Psoas muscle (tissue), 8 donors: ENCODE results near the gene CDH18. TPM values are rescaled to one million over a fixed set of nuclear protein-coding genes. Genes with fewer than 3 reads are reported as not detected.
A peak's percentile ranks its signal among the peaks of the same experiment; 100 is the strongest.

Experiments used
- ATAC-seq, 4 donors: fragments of 200-7000 bp; cut with Tn5 transposase; one replicate each; pipeline ENCODE4 v1.9.1; 2020; ENCODE audit warnings: moderate library complexity in 3 of 4, mild to moderate bottlenecking in 2 of 4
- DNase-seq, 2 donors: peaks; one replicate each; pipeline ENCODE4 v3.0.0-alpha.2; 2020
- H3K27ac ChIP-seq: fragments of 200-600 bp; one replicate; pipeline ENCODE4 v1.8.0; 2022
- H3K27me3 ChIP-seq, 3 donors: fragments of 200-600 bp in 1 of 3; one replicate each; pipeline versions ENCODE4 v1.6.1 to v1.8.0; 2013 to 2022; ENCODE audit warnings: low read length in 2 of 3, mild to moderate bottlenecking in 2 of 3, moderate library complexity in 1 of 3; ENCODE audit not compliant: insufficient read depth in 3 of 3
- H3K36me3 ChIP-seq, 2 donors: fragments of 200-600 bp in 1 of 2; one replicate each; pipeline versions ENCODE4 v1.6.1 to v1.8.0; 2013 to 2022; ENCODE audit warnings: low read depth in 1 of 2, mild to moderate bottlenecking in 1 of 2, moderate library complexity in 1 of 2; ENCODE audit not compliant: insufficient read depth in 1 of 2
- H3K4me1 ChIP-seq: fragments of 200-600 bp; one replicate; pipeline ENCODE4 v1.8.0; 2022
- H3K4me3 ChIP-seq: fragments of 200-600 bp; one replicate; pipeline ENCODE4 v1.8.0; 2022; ENCODE audit warnings: mild to moderate bottlenecking
- H3K9me3 ChIP-seq: fragments of 200-600 bp; one replicate; pipeline ENCODE4 v1.8.0; 2022
- CTCF ChIP-seq: fragments of 200-600 bp; IDR thresholded peaks from one replicate; pipeline ENCODE4 v1.8.0; 2022; ENCODE audit warnings: antibody characterized with exemption
- WGBS, 3 donors: extraction: QIAGEN DNeasy Blood & Tissue Kit; methylation state at CpG; one replicate each; pipeline versions ENCODE4 v1.1.6 to v1.1.7; 2013; 5-methylcytosine and 5-hydroxymethylcytosine counted together
- intact Hi-C, 2 donors: fragments of 100-400 bp; cut with DNase I; formaldehyde crosslinking; loops; one replicate each; pipeline versions ENCODE4 v1.11.0 to v1.14.2; 2022
- polyA plus RNA-seq, 3 donors: library from polyadenylated mRNA; stranded (reverse); fragments of 200-250 nt; gene quantifications; one replicate each; pipeline ENCODE4 v1.2.3, GENCODE V29; 2013
- total RNA-seq, 4 donors: library from RNA; stranded (reverse); fragmentation: NEBNext Ultra II Directional in 2 of 4; extraction: Animal tissue kit (Norgen Biotek cat#: 25700) in 2 of 4; gene quantifications; one replicate each; pipeline versions ENCODE4 v1.2.1 to v1.2.4, GENCODE V29; 2021 to 2023
- donor health status: healthy with polysubstance abuse.
- donor health status: DM: no; HTN: no; CAD: no; lungs with moderate emphysema.
- donor health status: Bipolar disorder and iron deficiency.
- donor health status: healthy.
- donor health status: DM: yes; HTN: yes; CAD: no.
- donor health status: DM: no; HTN: no; CAD: no.
- donor health status: DM: no; HTN: no; CAD: no.
- donor health status: DM: yes; HTN: yes; CAD: no.

CDH18 gene
- total and polyA plus RNA-seq, 7 donors, result 0.03 TPM; not detected in 5

GRCh38 chr5:20017021-20017420 lies 29.0 kb upstream of the CDH18 start:
- TF ChIP-seq CTCF, result no peak
- Histone ChIP-seq H3K4me1 (no peaks in the 10 kb centered on the region), H3K27ac (no peak overlapping the region), H3K36me3 (no peaks in the 10 kb centered on the region), H3K9me3 (no peaks in the 10 kb centered on the region), H3K27me3 (no peaks in the 10 kb centered on the region), H3K4me3 (no peak overlapping the region)
- 65 to 69% (median 66%) methylated on average over 1 of the region's 1 CpG for WGBS, 3 donors
- ATAC-seq (no peak), DNase-seq (no peak)
- intact Hi-C loops, result no loop called here

- DNase-seq (no peak), ATAC-seq (no peak)
- intact Hi-C loops, result no loop called here
- no peaks in the 10 kb centered on the region for H3K27me3 ChIP-seq
- no peak overlapping the region for H3K27ac ChIP-seq
- no peaks in the 10 kb centered on the region for H3K9me3 ChIP-seq
- no peak for TF ChIP-seq CTCF
- H3K4me1 ChIP-seq, result no peaks in the 10 kb centered on the region
- H3K4me3 ChIP-seq, result no peak overlapping the region
- H3K36me3 ChIP-seq, result no peaks in the 10 kb centered on the region
Observed at GRCh38 chr5:20000416-20000815, 12.4 kb upstream of the CDH18 start.

- intact Hi-C loops, result no loop called here
- H3K36me3 ChIP-seq, result no peaks in the 10 kb centered on the region
- no peaks in the 10 kb centered on the region for H3K9me3 ChIP-seq
- WGBS, 3 donors, result 16 to 20% (median 18%) methylated on average over 12 of the region's 12 CpGs
- no peak overlapping the region for H3K27ac ChIP-seq
- no peak for TF ChIP-seq CTCF
- peak overlapping the region; percentile 13 for H3K4me3 ChIP-seq
- ATAC-seq (no peak), DNase-seq (no peak)
- peaks cover 0 to 3% (median 0%) of the 10 kb centered on the region in 3 donors for H3K27me3 ChIP-seq
- no peaks in the 10 kb centered on the region for H3K4me1 ChIP-seq
Observed at GRCh38 chr5:19988457-19988856, 457 bp upstream of the CDH18 start.

GRCh38 chr5:19986806-19987205 lies 1.2 kb downstream of the CDH18 start:
- Histone ChIP-seq H3K27me3 (peaks cover 0 to 3% (median 0%) of the 10 kb centered on the region in 3 donors), H3K27ac (no peak overlapping the region), H3K9me3 (no peaks in the 10 kb centered on the region), H3K4me3 (no peak overlapping the region), H3K36me3 (no peaks in the 10 kb centered on the region), H3K4me1 (no peaks in the 10 kb centered on the region)
- DNase-seq, result no peak
- intact Hi-C loops, result no loop called here
- 80 to 85% (median 80%) methylated on average over 2 of the region's 2 CpGs for WGBS, 3 donors
- no peak for ATAC-seq
- TF ChIP-seq CTCF, result no peak

- H3K4me1 ChIP-seq, result no peaks in the 10 kb centered on the region
- peaks cover 0 to 3% (median 0%) of the 10 kb centered on the region in 3 donors for H3K27me3 ChIP-seq
- no peak overlapping the region for H3K4me3 ChIP-seq
- no peak for DNase-seq
- no peaks in the 10 kb centered on the region for H3K36me3 ChIP-seq
- no peaks in the 10 kb centered on the region for H3K9me3 ChIP-seq
- no peak for TF ChIP-seq CTCF
- intact Hi-C loops, result no loop called here
- WGBS, 3 donors, result 39 to 48% (median 42%) methylated on average over 1 of the region's 1 CpG
- no peak for ATAC-seq
- no peak overlapping the region for H3K27ac ChIP-seq
Observed at GRCh38 chr5:19986031-19986619, 1.9 kb downstream of the CDH18 start.
